Body of pancreas (tissue), 4 donors: ENCODE measurements around the gene ZNF492. TPM values are rescaled to one million over a fixed set of nuclear protein-coding genes. Genes with fewer than 3 reads are reported as not detected.
"Not testable (repeated sequence)": the region's sequence is repeated elsewhere in the genome, so short reads cannot be mapped to it uniquely, and the experiment has no call there.

Experiments
- ATAC-seq: fragments of 150-250 bp; one replicate; pipeline ENCODE4 v1.9.1; 2016
- DNase-seq, 4 donors: peaks; one replicate each; pipeline ENCODE4 v3.0.0-alpha.2; 2019
- H3K27ac ChIP-seq, 4 donors: fragments of 200-600 bp; sonication (generic); 1 replicate in 3 of 4; 2 replicates in 1 of 4; pipeline versions ENCODE4 v1.5.1 to v1.6.1; 2016 to 2019; ENCODE audit warnings: mild to moderate bottlenecking in 1 of 4, mixed read lengths in 1 of 4, moderate library complexity in 1 of 4
- H3K27me3 ChIP-seq, 2 donors: fragments of 200-600 bp; sonication (generic); one replicate each; pipeline ENCODE4 v1.6.0; 2016; ENCODE audit warnings: mild to moderate bottlenecking in 1 of 2
- H3K36me3 ChIP-seq, 2 donors: fragments of 200-600 bp; sonication (generic); replicated peaks in 1 of 2; 2 replicates each; pipeline ENCODE4 v1.5.1; 2016; ENCODE audit warnings: low read depth in 2 of 2; ENCODE audit not compliant: insufficient read depth in 1 of 2
- H3K4me1 ChIP-seq: fragments of 200-600 bp; sonication (generic); one replicate; pipeline ENCODE4 v1.6.0; 2016
- H3K4me3 ChIP-seq, 2 donors: fragments of 200-600 bp; sonication (generic); 1 replicate in 1 of 2; 2 replicates in 1 of 2; pipeline ENCODE4 v1.5.1; 2016 to 2019
- H3K9me3 ChIP-seq, 3 donors: fragments of 200-600 bp; sonication (generic); 1 replicate in 2 of 3; 2 replicates in 1 of 3; pipeline ENCODE4 v1.5.1; 2016
- CTCF ChIP-seq, 7 experiments: fragments of 450-650 bp in 4 of 7; fragments of 200-600 bp in 3 of 7; sonication (generic) in 3 of 7; IDR thresholded peaks; one replicate each; pipeline ENCODE4 v1.5.1; 2016 to 2019; ENCODE audit warnings: antibody characterized with exemption in 7 of 7
- POLR2A ChIP-seq, 3 donors: fragments of 450-650 bp; IDR thresholded peaks; one replicate each; pipeline ENCODE4 v1.6.1; 2016; ENCODE audit warnings: antibody characterized with exemption in 3 of 3, mild to moderate bottlenecking in 2 of 3
- WGBS, 2 donors: methylation state at CpG; one replicate each; pipeline ENCODE4 v1.1.5; 2017; 5-methylcytosine and 5-hydroxymethylcytosine counted together
- intact Hi-C: fragments of 100-400 bp; cut with DNase I; formaldehyde crosslinking; loops from one replicate; pipeline ENCODE4 v1.15.1; 2023
- total RNA-seq, 2 donors: library from RNA; depleted of rRNA; stranded (reverse); fragments of >200 nt; gene quantifications; one replicate each; pipeline ENCODE4 v1.1.0, GENCODE V29; 2016

ZNF492 gene
- total RNA-seq, 2 donors from 2014 or later, result under 0.01 to 0.99 TPM

GRCh38 chr19:22627526-22627925 lies 6.6 kb upstream of the ZNF492 start:
- H3K4me3 ChIP-seq, result no peak overlapping the region
- no peaks in the 10 kb centered on the region for H3K9me3 ChIP-seq
- no peaks in the 10 kb centered on the region for H3K4me1 ChIP-seq
- DNase-seq (no peak), ATAC-seq (no peak)
- no peaks in the 10 kb centered on the region for H3K36me3 ChIP-seq
- no peak overlapping the region for H3K27ac ChIP-seq
- TF ChIP-seq CTCF (IDR thresholded peaks at IDR 0.05) (no peak), POLR2A (IDR thresholded peaks at IDR 0.05) (no peak)
- intact Hi-C loops, result no loop called here
- H3K27me3 ChIP-seq, result no peaks in the 10 kb centered on the region
- WGBS, 2 donors, result 33 to 56% methylated on average over 1 of the region's 1 CpG

- intact Hi-C loops, result no loop called here
- Histone ChIP-seq H3K27me3 (no peaks in the 10 kb centered on the region), H3K36me3 (no peaks in the 10 kb centered on the region), H3K27ac (no peak overlapping the region), H3K9me3 (no peaks in the 10 kb centered on the region), H3K4me1 (no peaks in the 10 kb centered on the region), H3K4me3 (no peak overlapping the region)
- DNase-seq (no peak), ATAC-seq (no peak)
- WGBS, 2 donors, result 33 to 80% methylated on average over 1 to 6 of the region's 6 CpGs
- no peak for TF ChIP-seq CTCF (IDR thresholded peaks at IDR 0.05)
- TF ChIP-seq POLR2A (IDR thresholded peaks at IDR 0.05), result no peak
Observed at GRCh38 chr19:22628401-22628800, 5.7 kb upstream of the ZNF492 start.

GRCh38 chr19:22634450-22634827 lies 315 bp downstream of the ZNF492 start:
- DNase-seq (no peak), ATAC-seq (peak; percentile 15)
- intact Hi-C loops, result no loop called here
- peak overlapping the region in 1 of 2 donors; percentile 61 for H3K4me3 ChIP-seq
- no peaks in the 10 kb centered on the region for H3K27me3 ChIP-seq
- no peak overlapping the region for H3K27ac ChIP-seq
- TF ChIP-seq CTCF (IDR thresholded peaks at IDR 0.05) (no peak), POLR2A (IDR thresholded peaks at IDR 0.05) (no peak)
- H3K4me1 ChIP-seq, result no peaks in the 10 kb centered on the region
- no peaks in the 10 kb centered on the region for H3K36me3 ChIP-seq
- WGBS, 2 donors, result 0 to 1% methylated on average over 18 to 24 of the region's 24 CpGs
- no peaks in the 10 kb centered on the region for H3K9me3 ChIP-seq

GRCh38 chr19:22685493-22685892 lies 51.4 kb downstream of the ZNF492 start:
- H3K27me3 ChIP-seq, DNase-seq, ATAC-seq, H3K36me3 ChIP-seq, H3K4me3 ChIP-seq, H3K9me3 ChIP-seq, H3K27ac ChIP-seq, intact Hi-C loops, H3K4me1 ChIP-seq: not testable (repeated sequence)
- WGBS, 2 donors, result 66 to 98% methylated on average over 2 of the region's 2 CpGs

- H3K27ac ChIP-seq, H3K27me3 ChIP-seq, intact Hi-C loops, H3K36me3 ChIP-seq, H3K9me3 ChIP-seq, DNase-seq, ATAC-seq, H3K4me1 ChIP-seq, H3K4me3 ChIP-seq: not testable (repeated sequence)
- 91 to 93% methylated on average over 6 to 21 of the region's 22 CpGs for WGBS, 2 donors
Observed at GRCh38 chr19:22702661-22703060, 68.5 kb downstream of the ZNF492 start.

- H3K27ac ChIP-seq, H3K27me3 ChIP-seq, H3K36me3 ChIP-seq, intact Hi-C loops, H3K4me3 ChIP-seq, H3K4me1 ChIP-seq, ATAC-seq, H3K9me3 ChIP-seq, DNase-seq: not testable (repeated sequence)
- WGBS, 2 donors, result 80 to 92% methylated on average over 1 to 25 of the region's 28 CpGs
Observed at GRCh38 chr19:22703096-22703495, 69.0 kb downstream of the ZNF492 start.
